NT2/D1 (cell line): ENCODE measurements around the gene BTBD2.

Experiments
- YY1 ChIP-seq: IDR thresholded peaks from 2 replicates; pipeline ENCODE4 v1.6.1; 2011; ENCODE audit not compliant: insufficient read length, insufficient read depth
- ZNF274 ChIP-seq: IDR thresholded peaks from 2 replicates; pipeline ENCODE4 v1.6.1; 2011; ENCODE audit warnings: mild to moderate bottlenecking, low read depth, low read length

DNA sequence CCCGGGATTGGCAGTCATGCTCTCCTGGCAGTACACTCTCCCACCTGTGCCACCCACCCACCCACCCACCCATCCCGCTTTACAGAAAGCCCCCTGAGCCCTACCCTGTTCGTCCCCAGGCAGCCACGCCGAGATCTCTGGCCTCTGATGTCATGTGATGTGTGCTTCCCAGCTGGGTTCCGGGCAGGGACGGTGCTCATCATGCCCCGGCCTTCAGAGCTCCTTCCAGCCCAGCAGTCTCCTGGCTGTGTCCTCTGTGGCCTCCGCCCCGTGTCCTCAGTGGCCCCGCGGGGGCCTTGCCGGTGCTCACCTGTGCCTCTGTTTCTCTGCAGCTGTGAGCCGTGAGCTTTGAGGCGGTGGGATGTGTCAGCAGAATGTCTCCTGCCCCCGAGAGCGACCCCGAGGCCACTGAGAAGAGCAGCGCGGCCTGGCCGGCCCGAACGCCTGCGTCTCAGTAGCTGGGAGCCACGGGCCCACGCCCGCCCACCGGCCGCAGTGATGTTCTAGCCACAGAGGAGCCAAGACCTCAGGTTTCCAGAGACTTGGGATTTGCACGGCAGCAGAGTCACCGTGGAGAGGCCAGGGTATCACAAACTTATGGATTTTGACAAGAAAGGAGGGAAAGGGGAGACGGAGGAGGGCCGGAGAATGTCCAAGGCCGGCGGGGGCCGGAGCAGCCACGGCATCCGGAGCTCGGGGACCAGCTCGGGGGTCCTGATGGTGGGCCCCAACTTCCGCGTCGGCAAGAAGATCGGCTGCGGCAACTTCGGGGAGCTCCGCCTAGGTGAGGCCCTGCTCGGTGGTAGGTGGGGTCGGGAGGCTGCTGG is 46.1 kb downstream of the BTBD2 start:
- no peak for TF ChIP-seq YY1
- TF ChIP-seq ZNF274 = no peak
